Stimulated activated CD4-positive, alpha-beta T cell treated with anti-CD3 and anti-CD28 coated beads, Interleukin-15, amount 100 ng/mL, for 48 hours (primary cell): Measurements from ENCODE around the gene C16orf87.
"Not testable (repeated sequence)": the region's sequence is repeated elsewhere in the genome, so short reads cannot be mapped to it uniquely, and the experiment has no call there.

Source experiments
- DNase-seq, 2 donors: peaks; one replicate each; pipeline ENCODE4 v3.0.0-alpha.2; 2020; ENCODE audit warnings: low read depth in 2 of 2

C16orf87 gene, protein sequence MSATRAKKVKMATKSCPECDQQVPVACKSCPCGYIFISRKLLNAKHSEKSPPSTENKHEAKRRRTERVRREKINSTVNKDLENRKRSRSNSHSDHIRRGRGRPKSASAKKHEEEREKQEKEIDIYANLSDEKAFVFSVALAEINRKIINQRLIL

DNA sequence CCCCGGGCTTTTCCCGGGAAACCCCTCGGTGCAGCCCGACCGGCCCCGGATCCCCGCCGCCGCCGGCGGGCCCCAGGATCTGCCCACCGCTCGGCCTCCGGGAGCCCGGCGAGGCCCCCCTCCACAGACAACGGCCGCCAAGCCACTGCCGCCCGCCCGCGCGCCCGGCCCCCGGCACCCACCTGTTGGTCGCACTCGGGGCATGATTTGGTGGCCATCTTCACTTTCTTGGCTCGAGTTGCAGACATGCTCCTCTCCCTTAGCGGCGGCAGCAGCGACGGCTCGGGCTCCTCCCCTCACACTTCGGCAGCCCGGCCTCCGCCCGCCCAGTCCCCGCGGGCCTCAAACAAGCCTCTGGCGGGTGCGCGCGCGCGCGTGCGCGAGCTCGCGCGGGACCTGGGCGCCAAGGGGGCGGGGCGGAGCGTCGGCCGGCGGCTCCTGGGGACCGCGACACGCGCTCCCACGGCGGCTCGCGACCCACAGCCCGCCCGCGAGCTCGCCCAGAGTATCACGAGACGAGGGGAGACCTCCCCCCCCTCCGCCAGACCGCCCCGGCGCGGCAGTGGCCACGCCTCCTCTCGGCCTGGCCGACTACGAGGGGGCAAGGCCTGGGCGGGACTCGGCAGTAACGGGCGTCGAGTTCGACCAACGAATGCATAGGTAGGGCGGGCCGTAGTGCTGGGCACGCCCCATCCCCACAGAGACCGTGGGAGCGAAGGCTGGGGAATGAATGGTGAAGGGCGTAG, at the start of gene C16orf87:
Gene C16orf87, minus strand, starts transcription at position 279 of the 746 bp plus-strand sequence. Its CDS starts 31 bp downstream, at position 248.
- DNase-seq = peak; percentile 86 to 87

DNA sequence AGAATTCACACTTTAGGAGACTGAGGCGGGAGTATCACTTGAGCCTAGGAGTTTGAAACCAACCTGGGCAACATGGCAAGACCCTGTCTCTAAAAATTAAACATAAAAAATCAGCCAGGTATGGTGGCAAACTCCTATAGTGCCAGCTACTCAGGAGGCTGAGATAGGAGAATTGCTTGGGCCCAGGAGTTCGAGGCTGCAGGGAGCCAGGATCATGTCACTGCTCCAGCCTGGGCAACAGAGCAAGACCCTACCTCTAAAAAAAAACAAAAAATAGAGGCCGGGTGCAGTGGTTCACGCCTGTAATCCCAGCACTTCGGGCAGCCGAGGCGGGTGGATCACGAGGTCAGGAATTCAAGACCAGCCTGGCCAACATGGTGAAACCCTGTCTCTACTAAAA, 44.3 kb upstream of the C16orf87 start:
- DNase-seq = no peak

DNA sequence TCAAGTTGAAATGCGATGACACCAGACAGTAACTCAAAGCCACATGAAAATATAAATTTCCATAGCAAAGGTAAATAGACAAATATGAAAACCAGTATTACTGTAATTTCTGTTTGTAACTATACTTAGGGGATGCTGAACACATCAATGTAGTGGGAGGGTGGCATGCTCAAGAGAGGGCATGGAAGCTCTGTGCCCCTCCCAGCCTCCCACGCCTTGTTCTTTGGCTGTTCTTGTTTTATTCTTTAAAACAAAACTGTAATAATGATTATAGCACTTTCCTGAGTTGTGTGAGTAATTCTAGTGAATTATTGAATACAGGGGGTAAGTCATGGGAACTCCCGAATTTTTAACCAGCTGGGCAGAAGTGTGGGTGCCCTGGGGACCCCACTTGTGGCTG, 42.2 kb upstream of the C16orf87 start:
- DNase-seq = no peak

DNA sequence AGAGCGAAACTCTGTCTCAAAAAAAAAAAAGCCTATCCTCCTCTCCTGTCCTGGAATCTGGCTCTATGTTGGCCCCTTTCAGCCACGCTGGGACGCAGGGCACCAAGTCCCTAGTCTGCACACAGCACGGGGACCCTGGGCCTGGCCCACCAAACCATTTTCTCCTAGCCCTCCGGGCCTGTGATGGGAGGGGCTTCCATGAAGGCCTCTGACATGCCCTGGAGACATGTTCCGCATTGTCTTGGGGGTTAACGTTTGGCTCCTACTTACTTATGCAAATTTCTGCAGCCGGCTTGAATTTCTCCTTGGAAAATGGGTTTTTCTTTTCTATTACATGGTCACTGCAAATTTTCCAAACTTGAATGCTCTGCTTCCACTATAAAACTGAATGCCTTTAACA, 40.6 kb upstream of the C16orf87 start:
- DNase-seq = no peak

DNA sequence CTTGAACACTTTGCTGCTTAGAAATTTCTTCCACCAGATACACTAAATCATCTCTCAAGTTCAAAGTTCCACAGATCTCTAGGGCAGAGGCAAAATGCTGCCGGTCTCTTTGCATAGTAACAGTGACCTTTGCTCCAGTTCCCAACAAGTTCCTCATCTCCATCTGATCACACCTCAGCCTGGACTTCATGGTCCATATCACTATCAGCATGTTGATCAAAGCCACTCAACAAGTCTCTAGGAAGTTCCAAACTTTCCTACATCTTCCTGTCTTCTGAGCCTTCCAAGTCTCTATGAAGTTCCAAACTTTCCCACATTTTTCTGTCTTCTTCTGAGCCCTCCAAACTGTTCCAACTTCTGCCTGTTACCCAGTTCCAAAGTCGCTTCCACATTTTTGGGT, 37.9 kb upstream of the C16orf87 start:
- not testable (repeated sequence) for DNase-seq

DNA sequence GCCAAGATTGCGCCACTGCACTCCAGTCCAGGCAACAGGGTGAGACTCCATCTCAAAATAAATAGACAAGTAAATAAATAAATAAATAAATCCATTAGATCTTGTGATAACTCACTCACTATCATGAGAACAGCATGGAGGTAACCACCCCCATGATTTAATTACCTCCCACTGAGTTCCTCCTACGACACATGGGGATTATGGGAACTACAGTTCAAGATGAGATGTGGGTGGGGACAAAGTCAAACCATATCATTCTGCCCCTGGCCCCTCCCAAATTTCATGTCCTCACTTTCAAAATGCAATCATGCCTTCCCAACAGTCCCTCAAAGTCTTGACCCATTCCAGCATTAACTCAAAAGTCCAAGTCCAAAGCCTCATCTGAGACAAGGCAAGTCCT, 36.5 kb upstream of the C16orf87 start:
- not testable (repeated sequence) for DNase-seq

DNA sequence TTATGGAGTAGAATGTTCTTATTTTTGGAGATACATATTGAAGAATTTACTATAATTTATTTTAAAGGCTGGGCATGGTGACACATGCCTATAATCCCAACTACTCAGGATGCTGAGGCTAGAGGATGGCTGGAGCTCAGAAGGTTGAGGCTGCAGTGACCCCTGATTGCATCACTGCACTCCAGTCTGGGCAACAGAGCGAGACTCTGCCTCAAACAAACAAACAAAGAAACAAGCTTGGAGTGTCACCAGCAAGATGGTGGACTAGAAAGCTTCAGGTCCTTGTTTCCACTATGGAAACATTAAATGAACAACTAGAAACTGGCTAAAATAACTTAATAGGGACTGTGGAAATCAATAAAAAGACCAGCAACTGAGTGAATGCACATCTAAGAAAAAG, 35.3 kb upstream of the C16orf87 start:
- DNase-seq = no peak

DNA sequence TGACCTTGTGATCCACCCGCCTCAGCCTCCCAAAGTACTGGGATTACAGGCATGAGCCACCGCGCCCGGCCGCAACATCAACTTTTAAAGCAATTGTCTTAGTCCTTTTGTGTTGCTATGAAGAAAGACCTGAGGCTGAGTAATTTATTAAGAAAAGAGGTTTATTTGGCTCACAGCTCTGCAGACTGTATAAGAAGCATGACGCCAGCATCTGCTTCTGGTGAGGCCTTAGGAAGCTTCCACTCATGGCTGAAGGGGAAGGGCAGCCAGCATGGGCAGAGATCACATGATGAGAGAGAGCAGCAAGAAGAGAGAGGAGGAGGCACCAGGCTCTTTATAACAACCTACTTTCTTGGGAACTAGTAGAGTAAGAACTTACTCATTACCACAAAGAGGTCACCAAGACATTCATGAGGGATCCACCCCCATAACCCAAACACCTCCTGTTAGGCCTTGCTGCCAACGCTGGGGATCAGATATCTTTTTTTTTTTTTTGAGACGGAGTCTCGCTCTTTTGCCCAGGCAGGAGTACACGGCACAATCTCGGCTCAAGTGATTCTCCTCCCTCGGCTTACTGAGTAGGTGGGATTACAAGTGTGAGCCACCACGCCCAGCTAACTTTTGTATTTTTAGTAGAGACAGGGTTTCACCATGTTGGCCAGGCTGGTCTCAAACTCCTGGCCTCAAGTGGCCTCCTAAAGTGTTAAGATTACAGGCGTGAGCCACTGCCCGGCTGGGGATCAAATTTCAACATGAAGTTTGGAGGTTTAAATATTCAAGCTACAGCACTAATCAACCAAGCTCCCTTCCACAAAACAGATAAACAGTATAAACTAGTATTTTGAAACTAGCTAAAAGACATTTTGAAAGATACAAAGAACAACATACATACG, 31.8 kb upstream of the C16orf87 start:
- DNase-seq = no peak

DNA sequence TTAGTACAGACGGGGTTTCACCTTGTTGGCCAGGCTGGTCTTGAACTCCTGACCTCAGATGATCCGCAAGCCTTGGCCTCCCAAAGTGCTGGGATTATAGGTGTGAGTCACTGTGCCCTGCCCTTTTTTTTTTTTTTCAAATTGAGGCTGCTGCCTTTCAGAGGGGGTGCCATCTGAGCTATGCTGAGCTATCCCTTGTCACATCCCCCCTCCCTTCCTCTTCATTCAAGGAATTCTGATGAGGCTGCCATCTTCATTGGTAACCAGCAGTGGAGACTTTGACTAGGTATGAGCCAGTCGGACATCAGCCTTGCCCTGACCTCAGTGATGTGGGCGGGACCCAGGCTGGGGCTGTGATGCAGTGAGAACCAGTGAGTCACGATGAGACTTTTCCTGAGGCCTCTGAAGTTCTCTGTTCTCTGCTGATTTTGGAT, 28.8 kb upstream of the C16orf87 start:
- peak; percentile 38 to 46 for DNase-seq

DNA sequence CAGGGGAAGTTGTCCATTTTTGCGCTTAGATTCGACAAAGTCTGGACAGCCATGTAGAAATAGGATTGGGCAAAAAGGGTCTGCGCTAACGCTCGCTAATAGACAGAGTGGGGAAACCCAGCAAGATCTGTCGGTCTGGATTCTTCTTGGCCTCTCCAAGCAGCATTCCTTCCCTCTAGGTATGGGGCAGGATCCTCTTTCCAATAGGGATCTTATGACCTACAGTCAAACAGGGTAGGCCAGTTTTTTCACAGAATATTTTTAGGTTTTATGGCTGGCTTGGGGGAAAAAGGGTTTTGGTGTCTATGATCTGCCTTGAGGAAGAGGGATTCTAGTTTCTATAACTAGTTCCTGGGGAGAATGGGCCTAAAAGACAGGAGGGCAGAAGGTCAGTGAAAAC, 27.2 kb upstream of the C16orf87 start:
- no peak for DNase-seq

DNA sequence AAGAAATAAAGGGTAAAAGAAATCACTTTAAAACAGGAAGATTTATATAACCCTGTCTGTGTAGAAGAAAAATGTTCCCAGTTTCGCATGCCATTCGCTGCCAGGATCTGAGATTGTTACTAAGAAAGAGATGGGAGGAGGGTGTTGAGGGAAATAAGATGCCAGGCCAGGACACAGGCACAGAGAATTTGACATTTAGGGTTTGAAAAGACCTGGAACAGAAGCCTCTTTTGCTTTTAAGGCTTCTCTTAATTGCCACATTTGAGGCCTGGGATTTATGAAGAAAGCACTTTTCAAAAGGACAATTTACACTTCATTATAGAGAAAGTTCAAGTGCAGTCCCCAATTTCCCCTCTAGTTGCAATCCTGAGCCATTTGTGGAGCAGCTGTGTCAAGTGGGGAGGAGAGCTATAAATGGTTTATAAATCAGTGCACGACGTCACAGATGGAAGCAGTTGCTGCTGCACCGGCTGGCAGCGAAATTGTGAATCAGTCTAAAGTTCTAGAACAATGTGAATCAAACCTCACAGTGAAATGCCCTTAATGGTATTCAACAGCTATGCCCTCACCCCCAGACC, 26.5 kb upstream of the C16orf87 start:
- DNase-seq = no peak

DNA sequence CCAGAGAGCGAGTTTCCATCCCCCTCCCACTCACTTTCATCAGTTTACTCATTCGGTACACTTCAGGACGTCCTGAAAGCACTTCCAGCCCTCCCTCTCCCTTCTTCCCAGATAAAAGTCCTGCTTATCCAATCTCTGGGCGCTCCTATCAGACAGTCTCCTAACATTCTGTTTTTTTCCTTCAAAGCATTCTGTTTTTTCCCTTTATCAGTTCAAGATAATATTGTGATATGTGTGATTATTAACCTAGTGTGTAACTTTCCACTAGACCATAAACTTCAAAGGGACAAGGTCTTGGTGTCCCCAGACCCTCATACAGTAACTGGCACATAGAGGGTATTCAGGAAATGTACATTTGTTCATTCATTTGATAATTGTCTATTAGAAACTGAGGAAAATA, 24.4 kb upstream of the C16orf87 start:
- DNase-seq = no peak

DNA sequence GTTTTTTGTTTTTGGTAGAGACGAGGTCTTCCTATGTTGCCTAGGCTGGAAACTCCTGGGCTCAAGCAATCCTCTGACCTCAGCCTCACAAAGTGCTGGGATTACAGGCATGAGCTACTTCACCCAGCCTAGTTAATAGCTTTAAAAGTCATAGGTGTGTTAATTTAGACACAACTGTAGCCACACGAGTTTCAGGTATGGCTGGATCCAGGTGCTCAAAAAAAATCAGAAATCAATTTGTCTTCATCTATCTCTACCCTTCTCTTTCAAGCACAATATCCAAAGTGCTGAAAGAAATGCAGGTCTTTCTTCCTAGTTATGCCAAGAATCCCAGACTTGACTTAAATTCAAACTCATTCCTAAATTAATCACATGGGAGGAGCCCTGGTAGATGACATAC, 23.9 kb upstream of the C16orf87 start:
- no peak for DNase-seq

DNA sequence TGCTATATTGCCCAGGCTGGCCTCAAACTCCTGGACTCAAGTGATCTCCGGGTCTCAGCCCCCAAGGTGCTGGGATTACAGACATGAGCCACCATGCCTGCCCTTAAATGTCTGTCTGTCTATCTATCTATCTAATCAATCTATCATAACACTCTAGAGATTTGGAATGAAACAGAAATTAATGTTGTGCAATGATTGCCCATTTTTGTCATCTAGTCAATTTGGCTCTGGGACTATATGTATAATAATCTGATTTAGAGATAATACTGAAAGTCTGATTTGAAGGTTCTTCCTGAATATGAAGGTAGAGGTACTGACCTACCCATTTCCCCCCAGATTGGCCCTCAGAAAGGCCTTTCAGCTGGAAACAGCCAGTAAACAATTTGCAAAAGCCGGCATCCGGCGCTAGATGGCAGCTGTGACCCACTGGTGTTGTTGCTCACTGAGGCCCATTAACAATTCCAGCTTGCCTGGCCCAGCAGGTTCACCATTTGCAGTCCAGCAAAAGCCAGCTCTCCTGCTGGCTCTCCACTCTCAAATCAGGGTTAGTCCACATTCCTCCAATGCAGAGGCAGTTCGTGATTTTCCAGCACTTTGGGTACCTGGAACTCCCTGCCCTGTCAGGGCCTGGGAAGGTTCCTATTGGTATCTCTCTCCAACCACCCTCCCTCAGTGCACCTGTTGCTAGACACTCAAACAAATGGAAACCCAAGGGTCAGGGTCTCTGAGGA, 22.9 kb upstream of the C16orf87 start:
- DNase-seq = peak; percentile 23 to 50

DNA sequence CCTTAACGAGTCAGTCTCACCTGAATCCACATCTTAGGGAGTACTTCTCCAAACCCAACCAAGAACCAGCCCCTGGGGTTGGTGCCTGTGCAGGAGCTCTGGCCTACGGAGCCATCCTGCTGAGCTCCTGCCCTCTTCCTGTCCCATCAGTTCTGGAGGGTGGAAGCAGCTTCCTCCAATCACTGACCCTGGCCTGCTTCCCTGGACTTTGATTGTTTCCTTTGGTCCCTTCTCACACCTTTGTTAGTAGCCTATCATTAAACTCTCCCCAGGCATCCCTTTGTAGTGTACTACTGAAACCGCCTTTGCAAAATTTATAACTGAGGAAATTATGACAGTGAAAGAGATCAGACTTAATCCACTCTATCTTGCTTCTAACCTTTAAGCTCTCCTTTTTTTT, 21.1 kb upstream of the C16orf87 start:
- no peak for DNase-seq

DNA sequence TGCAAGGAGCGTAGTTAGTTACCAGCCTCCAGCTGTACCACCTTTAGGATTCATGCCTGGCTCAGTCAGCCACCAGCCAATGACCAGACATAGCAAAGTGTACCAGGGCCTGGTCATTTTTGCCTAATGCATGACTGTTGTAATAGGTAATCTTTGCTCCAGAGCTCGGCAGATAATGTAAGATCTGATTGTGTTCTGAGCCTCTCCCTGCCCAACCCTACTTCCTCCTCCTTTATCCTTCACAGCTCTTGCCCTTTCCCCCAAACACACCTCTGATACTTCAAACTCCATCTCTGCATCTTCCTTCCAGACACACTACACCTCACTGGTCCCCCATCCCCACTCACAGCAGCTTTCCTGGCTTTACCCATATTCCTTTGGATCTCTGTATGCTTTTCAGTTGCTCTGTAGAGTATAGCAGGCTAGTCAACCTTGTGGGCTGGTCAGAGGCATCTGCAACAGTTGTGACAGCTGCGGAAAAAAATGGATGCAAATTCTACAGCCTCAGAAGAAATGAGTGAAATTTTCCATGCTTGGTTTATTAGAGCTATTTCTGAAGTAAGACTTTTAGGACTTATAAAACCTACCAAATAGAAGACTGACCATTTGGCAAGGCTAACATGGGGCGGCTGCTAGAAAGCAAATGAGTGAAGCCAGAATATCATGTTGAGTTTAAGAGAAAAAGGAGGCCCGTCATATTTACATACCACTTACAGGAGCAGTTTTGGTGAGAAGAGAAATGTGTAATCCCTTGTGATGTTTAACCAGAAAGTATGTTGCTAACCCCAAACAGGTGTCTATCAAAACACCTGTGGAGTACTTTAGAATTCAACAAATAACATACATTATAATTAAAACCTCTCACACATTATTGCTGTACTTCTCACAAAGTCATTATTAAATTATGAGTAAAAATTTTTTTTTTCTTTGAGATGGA, 19.9 kb upstream of the C16orf87 start:
- no peak for DNase-seq

DNA sequence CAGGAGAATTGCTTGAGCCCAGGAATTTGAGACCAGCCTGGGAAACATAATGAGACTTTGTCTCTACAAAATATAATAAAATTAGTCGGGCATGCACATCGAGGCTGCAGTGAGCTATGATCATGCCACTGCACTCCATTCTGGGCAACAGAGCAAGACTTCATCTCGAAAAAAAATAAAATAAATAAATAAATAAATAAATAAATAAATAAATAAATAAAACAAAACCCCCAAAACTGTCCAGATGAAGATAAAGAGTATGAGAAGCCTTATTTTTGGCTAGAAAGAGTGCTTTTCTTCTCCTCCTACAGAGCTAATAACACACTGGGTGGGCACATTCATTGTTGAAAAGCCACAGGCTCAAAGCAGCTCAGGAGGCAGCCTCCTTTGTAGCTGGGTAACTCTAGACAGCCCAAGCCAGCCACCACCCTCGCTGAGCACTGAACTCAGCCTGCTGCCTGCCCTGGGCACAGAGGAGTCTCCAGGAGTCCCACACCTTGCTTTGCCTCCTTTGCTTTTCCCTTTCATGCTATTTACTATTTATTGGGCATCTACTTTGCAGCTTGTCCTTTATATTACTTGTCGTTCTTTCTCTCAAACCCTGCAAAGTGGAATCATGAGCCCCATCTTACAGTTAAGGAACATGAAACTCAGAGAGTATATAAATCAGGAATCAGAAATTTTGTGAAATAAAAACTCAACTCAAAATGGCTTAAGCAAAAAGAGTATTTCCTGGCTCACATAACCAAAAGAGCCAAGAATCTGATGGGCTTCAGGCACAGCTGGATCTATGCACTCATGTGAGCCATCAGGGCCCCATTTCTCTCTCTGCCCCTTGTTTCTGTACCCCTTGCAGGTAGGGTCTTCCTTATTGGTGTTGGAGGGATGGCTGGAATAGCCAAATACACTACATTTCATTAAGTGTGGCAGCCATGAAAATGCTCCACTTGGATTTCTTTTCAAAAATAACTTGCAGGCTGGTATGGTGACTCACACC, 18.1 kb upstream of the C16orf87 start:
- no peak for DNase-seq

DNA sequence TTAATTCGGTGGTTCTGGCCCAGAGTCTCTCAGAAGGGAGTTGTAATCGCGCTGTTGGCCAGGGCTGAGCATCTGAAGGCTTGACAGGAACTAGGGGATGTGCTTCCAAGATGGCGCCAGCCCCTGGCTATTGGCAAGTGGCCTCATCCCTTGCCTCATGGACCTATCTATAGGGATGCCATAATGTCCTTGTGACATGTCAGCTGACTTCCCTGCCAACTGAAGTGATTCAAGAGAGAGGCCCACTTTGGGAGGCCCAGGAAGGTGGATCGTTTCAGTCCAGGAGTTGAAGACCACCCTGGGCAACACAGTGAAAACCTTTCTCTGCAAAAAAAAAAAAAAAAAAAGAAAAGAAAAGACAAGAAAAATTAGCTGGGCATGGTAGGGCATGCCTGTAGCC, 15.0 kb upstream of the C16orf87 start:
- no peak for DNase-seq

DNA sequence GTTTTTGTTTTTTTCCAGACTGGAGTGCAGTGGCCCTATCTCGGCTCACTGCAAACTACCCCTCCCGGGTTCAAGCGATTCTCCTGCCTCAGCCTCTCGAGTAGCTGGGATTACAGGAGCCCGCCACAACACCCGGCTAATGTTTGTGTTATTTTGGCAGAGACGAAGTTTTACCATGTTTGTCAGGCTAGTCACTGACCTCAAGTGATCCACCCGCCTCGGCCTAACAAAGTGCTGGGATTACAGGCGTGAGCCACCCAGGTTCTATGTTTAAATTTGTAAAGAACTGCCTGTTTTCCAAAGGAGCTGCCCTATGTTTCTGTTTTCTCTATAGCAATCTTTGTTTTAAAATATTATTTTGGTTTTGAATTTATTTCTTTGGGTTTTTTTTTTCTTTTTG, 13.8 kb upstream of the C16orf87 start:
- DNase-seq = no peak
